HG03457 (cell line): ENCODE data around the gene SNRPD2.

Source experiments
- ATAC-seq: cut with Tn5 transposase; IDR thresholded peaks from one replicate; pipeline ENCODE4 v1.9.1; 2021; ENCODE audit warnings: moderate number of reproducible peaks; ENCODE audit not compliant: unreplicated experiment

Gene SNRPD2

DNA sequence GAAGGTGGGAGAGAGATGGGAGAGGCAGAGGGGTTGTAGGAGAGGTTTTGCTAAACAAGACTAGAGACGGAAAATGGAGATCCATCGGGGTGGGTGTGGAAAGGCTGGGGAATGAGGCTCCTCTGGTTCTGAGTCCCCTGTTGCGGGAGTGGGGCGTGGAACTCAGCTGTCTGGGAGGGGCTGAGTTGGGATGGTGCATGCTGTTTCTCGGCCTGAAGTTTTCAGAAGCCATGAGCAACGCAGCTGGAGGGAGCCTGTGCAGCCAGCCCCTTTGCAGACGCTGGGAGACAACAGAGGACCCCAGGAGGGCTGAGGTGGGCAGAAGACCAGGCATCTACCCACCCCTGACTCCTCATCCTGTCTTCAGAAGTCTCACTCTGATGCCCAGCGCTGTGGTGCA, 31.1 kb downstream of the SNRPD2 start:
- ATAC-seq = no peak

DNA sequence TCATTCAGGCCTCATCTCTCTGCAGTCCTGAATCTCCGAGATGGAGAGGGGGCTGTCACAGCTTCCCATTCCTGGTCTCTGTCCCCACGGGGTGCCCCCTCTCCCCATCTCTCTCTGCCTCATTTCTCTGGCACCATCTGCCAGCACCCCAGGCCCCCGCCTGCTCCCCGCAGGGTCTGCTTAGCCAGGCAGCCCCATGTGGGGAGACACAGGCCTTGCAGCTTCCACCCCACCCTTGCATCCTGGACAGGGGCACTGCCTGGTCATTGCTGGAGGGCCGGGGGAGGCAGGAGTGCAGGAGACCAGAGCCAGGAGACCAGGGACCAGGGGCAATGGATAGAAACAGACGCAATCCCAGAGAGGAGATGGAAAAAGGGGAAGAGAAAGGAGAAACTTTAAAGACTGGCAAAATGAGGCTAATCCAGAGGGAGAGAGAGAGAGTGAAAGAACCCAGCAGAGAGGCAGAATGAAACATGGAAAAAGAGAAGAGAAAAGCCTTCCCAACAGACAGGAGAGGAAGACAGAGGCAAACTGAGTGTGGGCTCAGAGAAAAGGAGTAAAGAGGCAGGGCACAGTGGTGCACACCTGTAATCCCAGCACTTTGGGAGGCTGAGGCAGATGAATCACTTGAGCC, 32.5 kb downstream of the SNRPD2 start:
- ATAC-seq = no peak

DNA sequence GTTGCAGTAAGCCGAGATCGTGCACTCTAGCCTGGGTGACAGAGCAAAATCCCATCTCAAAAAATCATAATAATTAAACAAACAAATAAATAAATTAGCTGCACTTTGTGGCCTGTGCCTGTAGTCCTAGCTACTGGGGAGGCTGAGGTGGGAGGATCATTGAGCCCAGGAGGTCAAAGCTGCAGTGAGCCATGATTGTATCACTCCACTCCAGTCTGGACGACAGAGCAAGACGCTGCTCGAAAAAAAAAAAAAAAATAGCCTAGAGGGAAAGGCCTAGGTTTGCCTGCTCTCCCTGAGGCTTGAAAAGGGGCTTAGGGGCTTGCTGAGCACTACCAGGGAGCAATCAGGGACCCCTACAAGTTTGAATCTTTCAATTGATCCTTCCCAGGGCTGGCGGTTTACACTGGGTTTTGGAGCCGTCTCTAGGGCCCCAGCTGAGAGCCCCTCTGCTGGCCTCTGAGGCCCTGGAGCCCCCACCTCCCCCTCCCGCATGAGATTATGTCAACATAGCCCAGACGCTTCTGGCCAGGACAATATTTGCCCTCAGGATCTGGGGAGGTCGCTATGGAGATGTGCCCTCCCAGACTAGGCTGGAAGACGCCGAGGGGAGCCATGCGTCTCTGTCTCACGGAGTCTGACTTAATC, 34.1 kb downstream of the SNRPD2 start:
- no peak for ATAC-seq

DNA sequence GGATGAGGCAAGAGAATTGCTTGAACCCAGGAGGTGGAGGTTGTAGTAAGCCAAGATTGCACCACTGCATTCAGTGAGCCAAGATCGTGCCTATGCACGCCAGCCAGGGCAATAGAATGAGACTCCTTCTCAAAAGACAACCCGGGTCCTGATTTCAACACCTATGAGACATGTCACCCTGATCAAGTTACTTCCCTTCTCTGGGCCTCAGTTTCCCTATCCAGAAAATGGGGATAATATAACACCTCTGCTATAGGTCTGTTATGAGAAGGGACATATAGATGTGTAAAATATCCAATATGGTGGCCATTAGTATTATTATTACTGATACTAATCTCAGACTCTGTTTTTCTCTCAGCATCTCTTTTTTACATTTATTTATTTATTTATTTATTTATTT, 36.7 kb downstream of the SNRPD2 start:
- ATAC-seq = no peak

DNA sequence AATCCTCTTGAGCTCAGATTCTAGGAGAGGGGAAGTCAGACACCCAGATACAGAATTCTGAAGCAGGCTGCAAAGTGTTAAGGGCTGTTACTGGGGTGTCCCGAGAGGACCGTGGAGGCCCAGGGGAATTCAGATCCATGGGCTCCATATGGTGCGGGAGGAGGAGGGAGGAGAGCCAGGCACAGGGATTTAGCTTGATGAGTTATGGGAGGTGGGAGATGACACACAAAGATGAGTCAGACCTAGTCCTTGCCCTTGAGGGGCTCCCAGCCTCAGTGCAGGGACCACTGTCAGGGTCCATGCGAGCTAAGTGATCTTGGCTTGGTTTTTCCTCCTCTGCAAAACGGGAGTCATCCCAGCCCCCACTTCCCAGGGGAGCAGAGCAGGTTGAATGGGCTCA, 38.1 kb downstream of the SNRPD2 start:
- ATAC-seq = no peak

DNA sequence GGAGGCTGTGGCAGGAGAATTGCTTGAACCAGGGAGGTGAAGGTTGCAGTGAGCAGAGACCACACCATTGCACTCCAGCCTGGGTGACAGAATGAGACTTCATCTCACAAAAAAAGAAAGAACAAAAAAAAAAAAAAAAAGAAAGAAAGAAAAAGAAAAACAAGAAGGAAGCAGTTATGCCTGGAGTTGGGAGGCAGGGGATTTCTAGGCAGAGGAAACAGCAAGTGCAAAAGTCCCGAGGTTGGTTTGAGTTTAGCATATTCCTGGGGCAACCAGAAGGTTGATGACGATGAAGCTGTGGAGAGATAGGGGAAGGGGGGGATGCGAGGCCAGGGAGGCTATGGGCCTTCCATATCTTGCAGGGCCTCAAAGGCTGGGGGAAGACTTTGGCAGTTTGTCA, 41.0 kb downstream of the SNRPD2 start:
- no peak for ATAC-seq

DNA sequence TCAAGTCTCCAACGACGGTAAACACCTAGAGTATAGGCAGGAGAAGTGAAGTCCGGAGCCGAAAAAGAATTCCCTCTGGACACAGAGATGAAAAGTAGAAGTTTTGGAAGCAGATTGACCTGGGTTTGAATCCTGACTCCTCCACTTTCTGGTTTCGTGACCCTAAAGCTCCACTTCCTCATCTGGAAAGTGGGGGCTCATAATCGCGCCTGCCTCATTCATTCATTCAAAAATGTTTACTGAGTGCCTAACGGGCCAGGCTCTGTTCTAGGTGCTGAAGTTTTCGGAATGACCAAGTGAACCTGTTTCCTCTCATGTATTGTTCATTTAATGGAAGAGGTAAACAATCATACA, 45.4 kb downstream of the SNRPD2 start:
- ATAC-seq = no peak

DNA sequence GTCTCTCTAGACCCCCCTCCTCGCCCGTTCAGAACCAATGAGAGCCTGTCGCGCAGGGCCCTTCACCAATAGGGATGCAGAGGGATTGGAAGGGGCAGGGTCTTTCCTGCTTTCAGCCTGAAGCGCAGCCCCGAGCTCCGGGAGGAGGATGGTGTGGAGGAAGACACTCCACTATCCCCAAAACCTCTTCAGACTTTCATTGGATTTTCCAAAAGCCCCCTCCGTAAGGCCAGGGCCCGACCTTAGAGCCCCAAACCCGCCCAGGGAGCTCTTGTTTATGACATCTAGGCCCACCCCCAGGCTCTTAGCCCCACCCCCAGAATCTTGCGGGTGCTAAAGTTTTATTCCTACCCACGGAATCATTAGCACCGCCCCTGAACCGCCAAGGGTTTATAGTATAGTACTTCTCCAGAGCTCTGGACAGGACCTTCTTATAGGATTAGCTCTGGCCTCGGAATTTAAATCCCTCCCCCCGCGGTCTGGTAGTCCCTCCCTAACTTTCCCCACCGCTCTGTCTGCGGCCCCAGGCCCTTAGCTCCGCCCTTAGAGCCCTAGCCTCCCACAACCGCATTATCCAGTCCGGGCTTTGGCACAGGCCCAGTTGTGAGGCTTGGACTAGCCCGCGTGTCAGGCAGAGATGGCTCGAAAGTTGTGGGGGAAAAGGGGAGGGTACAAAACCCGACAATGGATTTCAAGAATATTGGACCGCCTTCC, 46.0 kb downstream of the SNRPD2 start:
- no peak for ATAC-seq

DNA sequence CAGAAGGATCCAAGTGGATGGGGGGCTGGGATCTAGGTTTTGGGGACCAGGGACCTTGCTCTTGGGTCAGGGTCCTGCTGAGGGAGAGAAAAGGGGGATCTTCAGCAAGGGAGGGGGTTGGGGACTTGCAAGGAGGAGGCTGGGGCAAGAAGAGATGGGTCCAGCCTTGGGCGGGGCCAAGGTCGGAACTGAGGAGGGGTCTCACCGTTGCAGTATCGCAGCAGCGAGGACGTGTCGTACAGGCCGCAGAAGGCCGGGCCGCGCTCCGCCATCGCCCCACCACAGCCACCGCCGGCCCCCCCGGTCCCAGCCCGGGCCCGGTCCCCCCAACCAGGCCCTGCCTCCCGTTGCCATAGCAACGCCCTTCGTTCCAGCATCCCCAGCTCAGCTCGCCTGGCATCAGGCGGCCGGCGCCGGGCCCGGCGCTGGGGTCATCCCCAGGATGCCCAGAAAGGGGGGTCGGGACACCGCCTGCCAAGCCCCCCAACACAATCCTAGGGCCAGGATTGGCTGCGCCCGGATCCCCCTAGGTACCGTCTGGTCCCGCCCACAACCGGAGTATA, 46.6 kb downstream of the SNRPD2 start:
- no peak for ATAC-seq

DNA sequence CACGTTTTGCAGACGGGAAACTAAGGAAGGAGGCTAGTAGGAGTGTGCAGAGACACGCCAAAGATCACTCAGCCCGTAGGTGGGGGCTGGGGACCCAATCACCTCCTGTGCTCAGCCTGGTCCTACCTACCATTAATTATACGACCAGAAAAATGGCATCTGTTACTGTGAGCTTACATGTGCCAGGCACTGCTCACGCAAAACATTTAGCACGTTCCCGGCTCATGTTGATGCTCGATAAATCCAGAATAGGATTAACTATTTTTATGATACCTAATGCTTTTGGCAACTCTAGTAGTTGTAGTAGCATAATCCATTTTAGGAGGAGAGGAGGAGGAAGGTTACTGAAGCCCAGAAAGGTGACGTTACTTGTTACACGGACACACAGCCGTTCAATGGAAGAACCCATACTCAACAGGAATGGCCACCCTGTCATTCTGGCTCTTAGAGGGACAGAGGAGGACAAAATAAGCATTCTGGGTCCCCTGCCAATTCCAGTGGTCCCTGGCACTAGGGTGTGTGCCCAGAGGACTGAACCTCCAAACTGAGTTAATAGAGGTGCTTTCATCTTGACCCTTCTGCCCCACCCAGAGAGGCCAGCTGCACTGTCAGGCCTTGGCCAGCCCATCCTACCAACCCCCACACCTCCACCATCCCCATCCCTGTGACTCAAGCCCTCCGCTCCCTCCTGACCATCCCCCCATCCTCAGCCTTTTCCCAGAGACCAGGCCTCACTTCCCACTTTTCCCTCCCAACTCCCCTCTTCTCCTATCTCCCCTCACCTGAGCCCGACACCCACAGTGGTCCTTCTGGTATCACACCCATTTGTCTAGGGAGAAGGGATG, 47.6 kb downstream of the SNRPD2 start:
- ATAC-seq = no peak

DNA sequence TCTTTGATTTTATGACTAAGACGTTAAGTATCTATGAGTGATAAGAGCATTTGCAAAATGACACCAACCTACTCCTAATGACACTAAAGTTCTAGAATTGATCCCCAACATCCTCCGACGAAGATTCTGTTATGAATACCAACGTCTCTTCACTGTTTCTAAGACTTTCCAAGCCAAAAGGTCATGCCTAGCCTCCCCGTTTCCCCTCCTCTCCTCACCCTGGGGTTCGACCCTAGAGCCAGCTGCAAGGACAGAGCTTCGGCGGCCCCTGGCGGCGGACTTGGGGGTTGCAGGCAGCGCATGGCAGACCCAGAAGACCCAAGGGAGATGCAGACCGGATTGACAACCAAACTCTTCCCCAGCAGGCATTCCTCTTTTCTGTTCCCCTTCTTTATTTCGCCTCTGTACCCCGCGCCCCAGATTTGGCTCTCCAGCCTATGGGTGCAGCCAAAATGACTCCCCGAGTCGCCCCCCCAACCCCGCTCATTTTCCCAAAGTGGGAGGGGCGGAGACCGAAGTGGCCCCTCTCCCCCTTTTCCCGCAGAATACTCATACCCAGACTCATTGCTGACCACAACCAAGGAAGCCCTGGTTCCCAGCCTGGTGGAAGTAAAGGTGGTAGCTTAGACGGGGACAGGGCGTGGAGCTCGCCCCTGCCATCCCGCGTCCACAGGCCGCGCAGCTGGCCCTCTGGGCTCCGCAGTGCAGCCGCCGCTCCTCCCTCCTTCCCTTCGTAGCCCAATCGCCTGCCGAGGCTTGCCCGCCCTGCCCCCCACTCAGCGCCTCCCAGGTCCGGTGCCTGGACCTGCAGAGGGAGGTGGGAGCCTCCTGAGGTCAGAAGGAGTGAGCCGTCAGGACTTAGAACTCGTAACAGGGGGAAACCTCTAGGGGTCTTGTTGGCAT, 48.5 kb downstream of the SNRPD2 start:
- ATAC-seq = no peak

DNA sequence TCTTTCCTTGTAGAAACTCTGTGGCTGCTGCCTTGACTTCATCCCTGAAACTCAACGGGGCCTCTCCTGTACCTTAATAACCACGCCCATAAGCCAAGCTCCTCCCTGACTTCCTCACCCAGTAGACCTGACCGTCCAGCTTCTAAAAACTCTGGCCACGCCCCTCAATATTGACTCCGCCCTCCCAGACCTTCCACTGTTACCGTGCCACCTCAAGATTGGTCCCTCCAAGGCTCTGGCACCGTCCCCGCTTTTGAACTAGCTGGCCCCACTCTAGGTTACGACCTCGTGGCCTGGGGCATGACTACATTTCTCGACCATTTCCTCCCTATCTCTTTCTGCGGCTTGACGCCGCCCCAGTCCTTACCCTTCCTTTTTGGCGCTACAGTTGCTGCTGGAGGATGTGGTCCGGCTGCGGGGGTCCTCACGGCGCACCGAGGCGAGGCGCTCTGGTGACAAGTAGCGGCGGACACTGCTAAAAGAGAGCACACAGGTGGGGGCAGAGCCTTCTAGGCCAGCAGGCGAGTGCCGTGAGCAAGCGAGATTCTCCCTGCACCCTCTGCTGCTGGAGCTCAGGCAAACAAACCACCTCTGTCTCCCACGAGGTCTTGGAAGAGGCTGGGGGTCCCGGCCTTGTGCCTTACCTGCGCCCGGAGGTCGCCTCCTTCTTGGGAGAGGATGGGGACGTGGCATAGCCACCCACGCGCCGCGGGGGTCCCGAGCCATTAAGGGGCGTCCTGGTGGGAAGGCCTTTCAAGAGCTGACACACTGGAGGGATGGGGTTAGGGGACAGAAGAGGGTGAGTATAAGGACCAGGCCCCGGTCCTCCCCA, 50.3 kb downstream of the SNRPD2 start:
- no peak for ATAC-seq

DNA sequence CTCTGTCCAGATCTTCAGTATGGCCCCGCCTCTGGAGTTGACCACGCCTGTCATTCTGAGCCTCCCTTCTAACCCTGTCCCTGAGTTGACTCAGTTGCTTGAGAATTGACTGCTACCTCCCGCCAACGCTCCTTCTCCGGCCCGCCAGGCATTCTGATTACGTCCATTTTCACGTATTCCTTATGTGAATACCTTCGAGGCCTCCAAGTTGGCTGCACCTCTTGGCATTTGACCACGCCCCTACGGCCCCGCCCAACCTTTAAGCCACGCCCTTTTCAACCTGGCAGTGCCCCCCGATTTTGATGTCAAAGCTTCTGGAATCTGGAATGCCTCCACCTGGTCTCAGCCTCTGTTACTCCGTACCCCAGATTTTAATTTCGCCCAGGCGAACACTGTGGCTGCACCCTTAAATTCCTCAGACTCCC, 50.9 kb downstream of the SNRPD2 start:
- no peak for ATAC-seq

DNA sequence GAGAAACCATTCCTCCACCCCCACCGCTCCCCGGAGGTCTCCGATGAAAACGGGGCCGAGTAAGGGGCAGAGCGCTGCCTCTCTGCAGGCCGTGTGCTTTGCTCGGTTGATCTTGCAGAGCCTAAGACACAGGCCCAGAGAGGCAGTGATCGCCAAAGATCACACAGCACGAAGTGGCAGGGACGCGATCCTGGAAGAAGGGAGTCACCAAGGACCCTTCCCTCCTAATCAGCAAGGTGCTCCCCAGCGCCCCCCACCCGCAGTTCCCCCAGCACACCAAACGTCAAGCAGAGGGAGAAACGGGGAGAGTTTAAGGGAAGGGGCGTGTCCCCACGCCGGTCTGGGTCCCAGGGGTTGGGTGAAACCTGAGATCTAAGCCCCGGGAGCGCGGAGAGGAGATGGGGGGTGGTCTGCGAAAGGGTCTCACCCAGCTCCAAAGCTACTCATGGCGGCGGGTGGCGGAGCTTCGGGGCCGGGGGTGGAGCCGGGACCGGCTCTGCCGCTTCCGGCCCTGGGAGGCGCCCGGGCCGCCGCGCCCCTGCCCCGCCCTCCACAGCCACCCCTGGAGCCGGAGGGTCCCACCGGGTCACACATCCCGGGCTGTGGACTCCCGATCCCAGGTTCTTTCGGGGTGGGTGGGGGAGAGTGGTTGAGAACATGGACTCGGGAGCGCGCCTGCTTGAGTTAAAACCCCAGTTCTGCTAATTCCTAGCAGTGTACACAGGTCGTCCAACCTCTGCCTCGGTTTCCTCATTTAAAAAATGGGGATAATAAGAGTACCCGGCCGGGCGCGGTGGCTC, 52.6 kb downstream of the SNRPD2 start, which contains the start of gene EML2:
Gene EML2, minus strand, starts transcription at position 468 of the 800 bp plus-strand sequence. Its CDS starts 21 bp downstream, at position 447.
- no peak for ATAC-seq

DNA sequence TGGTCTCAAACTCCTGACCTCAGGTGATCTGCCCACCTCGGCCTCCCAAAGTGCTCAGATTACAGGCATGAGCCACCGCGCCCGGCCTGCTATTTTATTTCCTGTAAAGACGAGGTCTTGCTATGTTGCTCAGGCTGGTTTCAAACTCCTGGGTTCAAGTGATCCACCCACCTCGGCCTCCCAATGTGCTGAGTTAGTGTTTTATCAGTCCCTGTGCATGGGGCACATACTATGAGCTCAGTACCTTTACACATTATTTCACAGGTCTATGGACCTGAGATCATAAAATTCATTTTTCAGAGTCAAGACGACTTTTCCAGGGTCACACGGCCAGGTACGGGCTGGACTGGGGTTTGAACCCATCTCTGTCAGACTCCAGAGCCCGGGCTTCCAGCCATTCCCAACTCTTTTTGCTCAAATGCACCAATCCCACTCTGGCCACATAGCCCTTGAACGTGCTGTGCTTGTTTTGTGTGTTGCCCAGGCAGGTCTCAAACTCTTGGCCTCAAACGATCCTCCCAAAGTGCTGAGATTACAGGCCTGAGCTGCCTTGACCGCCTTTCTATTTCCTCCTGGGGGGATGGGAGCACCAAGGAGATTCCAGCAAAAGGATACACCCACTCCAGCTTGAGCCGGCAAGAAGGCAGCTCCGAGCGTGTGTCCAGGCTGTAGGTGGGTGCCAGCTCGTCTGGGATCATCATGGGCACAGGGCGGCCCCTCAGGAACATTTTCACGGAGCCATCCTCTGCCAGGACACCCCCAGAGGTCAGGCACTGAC, 53.7 kb downstream of the SNRPD2 start:
- no peak for ATAC-seq
